HG03064 (cell line): ENCODE measurements around the gene TDP1.

Experiments used
- ATAC-seq: cut with Tn5 transposase; IDR thresholded peaks from one replicate; pipeline ENCODE4 v1.9.1; 2021; ENCODE audit warnings: low read depth; ENCODE audit not compliant: unreplicated experiment

TDP1 gene

DNA sequence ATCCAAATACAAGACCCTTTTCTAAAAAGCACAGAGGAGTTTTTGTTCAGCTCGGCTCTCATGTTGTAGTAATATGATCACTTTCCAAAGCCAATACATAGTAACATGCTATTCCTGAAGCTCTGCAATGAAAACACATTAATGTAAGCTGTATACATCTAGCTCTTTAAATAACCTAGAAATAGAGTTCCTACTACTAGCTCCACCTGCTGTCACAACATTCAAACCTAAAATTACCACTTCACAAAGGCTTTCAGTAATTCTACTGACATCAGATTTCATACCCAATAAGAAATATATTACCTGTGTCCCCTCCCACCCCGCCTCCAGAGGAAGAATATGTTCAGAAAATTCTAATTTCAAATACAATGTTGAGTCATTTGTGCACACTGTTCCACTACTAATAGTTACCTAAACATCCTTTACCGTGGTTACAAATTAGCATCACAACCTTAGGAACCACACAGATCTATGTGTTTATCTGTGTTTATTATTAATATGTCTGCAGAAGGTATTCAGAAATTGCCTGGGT is 19.0 kb upstream of the TDP1 start:
- no peak for ATAC-seq

DNA sequence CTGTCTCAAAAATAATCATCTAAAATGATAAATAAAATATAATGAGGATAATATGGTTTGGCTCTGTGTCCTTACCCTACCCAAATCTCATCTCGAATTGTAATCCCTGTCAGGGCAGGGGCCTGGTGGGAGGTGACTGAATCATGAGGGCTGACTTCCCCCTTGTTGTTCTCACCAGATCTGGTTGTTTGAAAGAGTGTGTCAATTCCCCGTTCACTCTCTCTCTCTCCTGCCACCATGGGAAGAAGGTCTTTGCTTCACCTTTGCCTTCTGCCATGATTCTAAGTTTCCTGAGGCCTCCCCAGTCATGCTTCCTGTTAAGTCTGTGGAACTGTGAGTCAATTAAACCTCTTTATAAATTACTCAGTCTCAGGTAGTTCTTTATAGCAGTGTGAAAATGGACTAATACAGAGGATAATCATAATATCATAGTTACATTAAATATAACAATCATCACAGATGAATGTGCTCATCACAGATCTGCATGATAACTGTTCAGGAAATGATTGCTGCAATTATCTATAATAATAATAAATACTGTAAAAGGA is 13.8 kb upstream of the TDP1 start:
- ATAC-seq = no peak

DNA sequence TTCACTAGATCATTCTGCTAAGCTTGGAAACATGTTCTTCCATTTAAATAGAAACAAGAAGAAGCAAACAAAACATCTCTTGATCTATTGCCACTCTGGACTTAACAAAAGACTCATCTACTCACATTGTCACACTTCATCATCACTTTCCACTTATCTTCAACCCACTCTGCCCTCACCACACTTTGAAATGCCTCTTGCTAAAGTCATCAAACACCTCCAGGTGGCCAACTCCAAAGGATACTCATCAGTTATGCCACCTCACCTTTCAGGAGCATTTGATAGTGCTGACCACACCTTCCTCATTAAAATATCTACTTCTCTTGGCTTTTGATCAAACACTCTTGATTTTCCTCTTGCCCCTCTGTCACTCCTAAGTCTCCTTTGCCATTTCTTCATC is 8.4 kb upstream of the TDP1 start:
- no peak for ATAC-seq

- no peak for ATAC-seq
These were observed 3.2 kb upstream of the TDP1 start for GRCh38 chr14:89952576-89952975.

DNA sequence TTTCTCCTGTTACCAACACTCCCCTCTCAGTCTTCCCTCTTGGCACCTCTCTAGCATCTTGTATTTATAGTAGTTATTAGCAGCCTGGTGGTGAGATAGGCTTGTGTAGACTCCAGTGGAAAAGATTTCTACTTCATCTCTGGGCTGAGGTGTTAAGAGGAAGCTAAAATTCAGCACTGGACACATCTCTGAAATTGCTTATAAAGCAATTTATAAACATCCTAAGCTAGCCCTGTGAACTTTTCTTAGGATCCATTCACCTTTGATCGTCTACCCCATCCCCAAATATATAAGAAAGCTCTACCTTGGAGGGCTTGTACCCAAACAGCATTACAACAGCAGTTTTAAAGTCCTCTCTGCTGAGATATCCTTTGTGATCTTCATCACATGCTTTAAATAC is 2.1 kb upstream of the TDP1 start:
- ATAC-seq = no peak

- peak; percentile 78 for ATAC-seq
These were observed 1.4 kb upstream of the TDP1 start, which contains the start of gene EFCAB11 for GRCh38 chr14:89954070-89955021. Gene EFCAB11 (minus strand): TSS chr14:89954730. CDS start chr14:89954660, 70 bp downstream.

DNA sequence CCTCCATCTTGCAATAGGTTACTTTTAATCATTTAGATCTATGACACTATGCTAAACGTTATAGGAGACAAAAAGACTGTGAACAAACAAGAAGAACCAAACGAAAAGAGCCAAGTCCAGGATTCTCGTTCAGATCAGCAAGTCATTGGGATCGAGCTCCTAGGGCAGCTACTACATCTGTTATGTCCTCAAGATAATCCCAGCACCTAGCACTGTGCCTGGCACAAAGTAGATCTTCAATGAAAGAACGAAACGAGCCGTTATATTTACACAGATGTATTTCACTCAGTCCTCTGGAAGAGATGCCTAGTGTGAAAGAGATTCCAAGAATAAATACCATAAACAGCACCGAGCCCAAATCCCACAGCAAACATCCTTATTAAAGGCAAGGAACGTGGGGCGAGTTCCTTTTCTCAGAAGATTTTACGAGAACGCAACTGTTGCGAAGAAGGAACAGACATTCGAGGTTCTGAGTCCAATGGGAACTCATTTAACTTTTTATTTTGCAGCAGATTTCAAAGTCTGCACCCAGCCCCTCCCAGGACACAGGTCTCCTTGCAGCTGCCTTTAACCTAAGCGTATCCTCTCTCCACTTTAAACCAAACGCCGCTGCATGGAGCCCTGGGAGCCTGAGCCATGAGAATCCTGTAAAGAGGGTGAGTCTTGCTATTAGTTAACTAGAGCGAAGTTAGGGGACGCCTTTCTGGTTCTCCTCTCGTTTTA is 544 bp upstream of the TDP1 start:
- ATAC-seq = peak; percentile 7

- ATAC-seq = no peak
These were observed 908 bp downstream of the TDP1 start for GRCh38 chr14:89956661-89957009.

GRCh38 chr14:89957376-89957775 is 1.6 kb downstream of the TDP1 start:
- no peak for ATAC-seq

- no peak for ATAC-seq
These were observed 2.1 kb downstream of the TDP1 start for GRCh38 chr14:89957791-89958190.

- no peak for ATAC-seq
These were observed 3.2 kb downstream of the TDP1 start for GRCh38 chr14:89958966-89959365.

GRCh38 chr14:89959853-89960445 is 4.2 kb downstream of the TDP1 start:
- no peak for ATAC-seq

- ATAC-seq = no peak
These were observed 5.2 kb downstream of the TDP1 start for GRCh38 chr14:89960914-89961313.

- ATAC-seq = no peak
These were observed 7.7 kb downstream of the TDP1 start for GRCh38 chr14:89963288-89963978.

DNA sequence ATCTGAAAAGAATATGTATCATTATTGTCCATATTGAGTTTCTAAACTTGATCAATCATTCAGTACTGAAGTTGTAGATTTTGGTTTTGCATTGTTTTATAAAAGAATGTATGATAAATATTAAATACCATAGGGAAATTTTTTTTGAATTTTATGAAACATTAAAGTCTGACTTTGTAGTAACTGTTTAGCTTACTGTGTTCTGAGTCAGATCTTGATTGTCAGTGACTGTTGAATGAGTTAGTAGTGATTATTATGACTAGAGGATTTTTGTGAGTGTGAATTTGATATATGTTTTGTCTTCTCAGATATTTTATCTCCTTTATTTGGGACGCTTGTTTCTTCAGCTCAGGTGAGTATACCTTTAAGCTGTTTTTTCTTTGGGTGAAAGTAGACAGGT is 10.1 kb downstream of the TDP1 start:
- ATAC-seq = no peak

DNA sequence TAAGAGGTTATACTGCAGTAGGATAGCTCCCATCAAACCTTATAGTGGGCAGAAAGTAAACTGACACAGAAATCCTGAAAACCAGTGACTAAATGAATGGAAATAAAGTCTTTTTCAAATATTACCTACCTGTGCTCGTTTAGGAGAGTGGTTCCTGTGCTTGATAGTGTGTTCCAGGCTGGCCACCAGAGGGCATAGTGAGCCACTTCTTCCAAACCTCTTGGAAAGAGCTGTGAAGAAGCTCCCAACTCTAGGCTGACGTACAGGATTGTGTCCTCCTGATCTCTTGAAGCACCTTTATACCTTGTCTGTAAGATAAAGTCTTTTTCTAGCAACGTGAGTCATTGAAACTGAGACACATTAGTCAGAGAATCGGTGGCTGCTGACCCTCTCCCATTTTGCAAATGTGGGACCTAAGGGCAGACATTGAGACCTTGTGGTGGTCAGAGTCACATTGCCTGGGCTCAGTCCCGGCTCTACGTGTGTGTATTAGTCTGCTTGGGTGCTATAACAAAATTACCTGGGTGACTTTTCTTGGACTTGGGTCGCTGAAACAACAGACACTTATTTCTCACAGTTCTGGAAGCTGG is 17.6 kb downstream of the TDP1 start:
- ATAC-seq = peak; percentile 69

DNA sequence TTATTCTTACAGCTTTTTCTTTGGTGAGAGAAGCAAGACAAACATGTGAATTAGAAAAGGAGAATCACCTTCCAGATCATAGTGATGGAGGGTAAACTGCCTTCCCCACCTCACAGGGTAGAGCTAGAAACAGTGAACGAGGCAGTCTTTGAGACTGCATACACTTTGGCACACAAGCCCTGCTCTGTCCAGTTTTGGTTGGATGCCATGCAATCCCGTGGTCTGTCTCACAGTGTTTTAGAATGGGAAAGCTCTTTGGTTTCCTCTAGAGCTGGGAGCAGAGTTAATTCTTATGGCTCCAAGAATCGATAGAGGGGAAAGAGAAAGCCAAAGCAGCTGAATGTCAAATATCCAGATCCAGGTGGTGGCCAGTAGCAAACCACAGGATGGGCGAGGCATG is 21.9 kb downstream of the TDP1 start:
- no peak for ATAC-seq

DNA sequence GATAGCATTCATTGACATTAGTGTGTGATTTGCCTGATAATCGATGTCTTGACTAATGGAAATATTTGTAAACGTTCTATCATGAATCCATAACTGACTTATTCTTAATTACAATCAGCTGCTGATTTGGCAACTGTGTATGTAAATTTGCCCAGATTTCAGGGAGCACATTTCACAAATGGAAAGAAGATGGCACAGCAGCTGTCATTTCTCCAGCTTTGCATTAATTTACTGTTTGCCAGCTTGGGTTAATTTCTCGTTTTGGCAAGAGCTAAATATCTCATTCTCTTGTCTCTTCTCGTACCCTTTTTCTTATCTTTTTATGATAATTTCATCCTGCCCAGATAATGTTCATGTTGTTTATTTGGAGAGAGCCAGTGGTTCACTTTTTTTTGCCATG is 22.9 kb downstream of the TDP1 start:
- ATAC-seq = no peak

DNA sequence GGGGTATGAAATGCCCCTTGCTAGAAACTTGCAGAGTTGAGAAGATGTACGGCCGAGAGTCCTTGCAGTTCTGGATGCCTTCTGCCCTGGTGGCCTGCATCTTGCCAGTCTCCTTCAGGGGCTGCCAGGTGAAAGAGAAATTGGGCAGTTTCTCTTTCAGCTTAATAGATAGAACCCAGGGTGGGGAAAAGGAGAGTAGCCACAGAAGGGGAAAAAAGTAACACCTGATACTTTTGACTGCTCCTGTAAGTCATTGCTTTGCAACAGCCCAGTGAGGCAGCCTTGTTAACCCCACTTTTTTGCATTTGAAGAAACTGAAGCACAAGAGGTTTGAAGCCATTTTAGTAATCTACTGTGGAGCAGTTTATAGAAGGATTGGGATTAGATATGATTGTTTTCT is 27.6 kb downstream of the TDP1 start:
- no peak for ATAC-seq
